ENCODE measurements around the gene TGFB1I1. TPM values are rescaled to one million over a fixed set of nuclear protein-coding genes. Genes with fewer than 3 reads are reported as not detected.

Gene TGFB1I1
- total and polyA plus RNA-seq, 2 of the 13 experiments (the other 11 are each of a cell fraction or from before 2014, with no cell fraction given) = 0.80 to 2.9 TPM

- TF ChIP-seq TP53 (CRISPR knock-in tag; conservative IDR thresholded peaks at IDR 0.05) (0 out of 2 replicates have a peak, but pooled peaks have one; percentile 48), SNAI1 (CRISPR knock-in tag; IDR thresholded peaks at IDR 0.05; ENCODE audit: borderline replicate concordance) (no peak; the same call in 1 of the 2 replicates), ZNF639 (CRISPR knock-in tag; conservative IDR thresholded peaks at IDR 0.05) (no peak; the same call in 1 of the 2 replicates), RARA (CRISPR knock-in tag; IDR thresholded peaks at IDR 0.05) (peak; percentile 90), HNRNPUL1 (IDR thresholded peaks at IDR 0.05; ENCODE audit: low read depth, low read length) (no peak), ZNF558 (CRISPR knock-in tag; IDR thresholded peaks at IDR 0.05; ENCODE audit: borderline replicate concordance) (0 out of 2 replicates have a peak, but pooled peaks have one; percentile 76), ZNF572 (CRISPR knock-in tag; IDR thresholded peaks at IDR 0.05) (no peak), SMARCE1 (IDR thresholded peaks at IDR 0.05; ENCODE audit: borderline replicate concordance) (no peak), YEATS4 (CRISPR knock-in tag; IDR thresholded peaks at IDR 0.05; ENCODE audit: borderline replicate concordance) (peak; percentile 70), NONO (IDR thresholded peaks at IDR 0.05) (no peak), NONO (CRISPR knock-in tag; conservative IDR thresholded peaks at IDR 0.05) (no peak; the same call in none of the 2 replicates), SSRP1 (CRISPR knock-in tag; IDR thresholded peaks at IDR 0.05) (no peak), ETS1 (CRISPR knock-in tag; IDR thresholded peaks at IDR 0.05) (no peak), CREB3 (CRISPR knock-in tag; IDR thresholded peaks at IDR 0.05) (no peak), SALL2 (CRISPR knock-in tag; IDR thresholded peaks at IDR 0.05) (no peak; the same call in 1 of the 2 replicates), NBN (conservative IDR thresholded peaks at IDR 0.05) (no peak), GATAD2A (CRISPR knock-in tag; IDR thresholded peaks at IDR 0.05) (peak; percentile 58), ZNF329 (CRISPR knock-in tag; IDR thresholded peaks at IDR 0.05; ENCODE audit: low read depth) (no peak; the same call in none of the 2 replicates), SIX4 (CRISPR knock-in tag; IDR thresholded peaks at IDR 0.05) (no peak; the same call in 1 of the 2 replicates), ZNF547 (CRISPR knock-in tag; IDR thresholded peaks at IDR 0.05) (peak; percentile 59; the same call in 1 of the 2 replicates), SNAPC5 (CRISPR knock-in tag; IDR thresholded peaks at IDR 0.05; ENCODE audit: borderline replicate concordance) (0 out of 2 replicates have a peak, but pooled peaks have one; percentile 30), JUND (CRISPR knock-in tag; IDR thresholded peaks at IDR 0.05) (no peak; the same call in 1 of the 2 replicates), ZNF841 (CRISPR knock-in tag; IDR thresholded peaks at IDR 0.05; ENCODE audit: borderline replicate concordance) (no peak), XBP1 (CRISPR knock-in tag; IDR thresholded peaks at IDR 0.05) (no peak), GTF3A (CRISPR knock-in tag; conservative IDR thresholded peaks at IDR 0.05) (peak; percentile 90; the same call in 1 of the 2 replicates), TIGD3 (CRISPR knock-in tag; IDR thresholded peaks at IDR 0.05; ENCODE audit: borderline replicate concordance) (peak; percentile 71; the same call in 1 of the 2 replicates)
Observed at GRCh38 chr16:31477220-31478216, 5.6 kb downstream of the TGFB1I1 start (continued).
